Endothelial cell of umbilical vein (primary cell): ENCODE data around the gene TFCP2. TPM values are rescaled to one million over a fixed set of nuclear protein-coding genes. Genes with fewer than 3 reads are reported as not detected.

Source experiments
- BruUV-seq: library from RNA; stranded (reverse); fragments of 400-500 nt; replicated peaks from 2 replicates; lab custom pipeline; 2021; lab: Mats Ljungman, UMichigan
- CTCF ChIA-PET: fragments of 300-600, 350-600 bp; sonication (Branson Sonifier 250); formaldehyde crosslinking; loops from one replicate; lab custom pipeline; 2021; ENCODE audit warnings: antibody characterized with exemption, inconsistent platforms; lab: Charles Lee
- POLR2A ChIA-PET: fragments of 300-600, 350-600 bp; sonication (Branson Sonifier 250); formaldehyde crosslinking; loops from one replicate; lab custom pipeline; 2021; ENCODE audit warnings: antibody characterized with exemption, inconsistent platforms; lab: Charles Lee
- DNase-seq: peaks from one replicate; pipeline ENCODE4 v3.0.0-alpha.2; 2011; ENCODE audit warnings: low read depth, low spot score
- FAIRE-seq: peaks from 2 replicates; lab custom pipeline; 2011; peaks lifted over from hg19 to GRCh38; lab: Jason Lieb, UNC
- H2AFZ ChIP-seq: 2 replicates; pipeline ENCODE4 v1.6.0; 2012; ENCODE audit warnings: low read depth, low read length, control low read depth, inconsistent platforms
- H3K27ac ChIP-seq: 2 replicates; pipeline ENCODE4 v1.5.1; 2011; ENCODE audit warnings: low read depth, mild to moderate bottlenecking, control low read depth, low read length, moderate library complexity; ENCODE audit not compliant: insufficient read depth
- H3K27me3 ChIP-seq, 2 experiments: 2 replicates each; pipeline versions ENCODE4 v1.6.0 to v1.6.1; 2011; ENCODE audit warnings: low read length in 2 of 2, mixed read lengths in 1 of 2; ENCODE audit not compliant: control insufficient read depth in 2 of 2, insufficient read depth in 2 of 2
- H3K36me3 ChIP-seq, 2 experiments: 2 replicates in 1 of 2; 3 replicates in 1 of 2; pipeline ENCODE4 v1.5.1; 2011; ENCODE audit warnings: low read length in 2 of 2, mild to moderate bottlenecking in 1 of 2, moderate library complexity in 1 of 2; ENCODE audit not compliant: control insufficient read depth in 2 of 2, insufficient read depth in 2 of 2; ENCODE audit errors: extremely low read depth in 1 of 2
- H3K4me1 ChIP-seq: 3 replicates; pipeline ENCODE4 v1.5.1; 2011; ENCODE audit warnings: mild to moderate bottlenecking, low read length; ENCODE audit not compliant: control insufficient read depth, insufficient read depth; ENCODE audit errors: extremely low read depth
- H3K4me2 ChIP-seq: 2 replicates; pipeline ENCODE4 v1.6.1; 2011; ENCODE audit warnings: low read length, control low read depth, mixed read lengths; ENCODE audit not compliant: insufficient read depth
- H3K4me3 ChIP-seq, 3 experiments: fragments of 200-600 bp in 1 of 3; sonication (generic), shearing (Covaris generic) in 1 of 3; replicated peaks in 1 of 3; 2 replicates each; pipeline ENCODE4 v1.5.1; 2011 to 2016; ENCODE audit warnings: control low read depth in 3 of 3, low read length in 3 of 3, mild to moderate bottlenecking in 2 of 3, inconsistent platforms in 1 of 3, low read depth in 1 of 3, moderate library complexity in 1 of 3; ENCODE audit not compliant: insufficient read depth in 1 of 3
- H3K79me2 ChIP-seq: 2 replicates; pipeline ENCODE4 v1.6.0; 2012; ENCODE audit warnings: low read length, inconsistent platforms; ENCODE audit not compliant: control insufficient read depth, insufficient read depth
- H3K9ac ChIP-seq: replicated peaks from 2 replicates; pipeline ENCODE3; 2011; ENCODE audit warnings: low read length, control low read depth; ENCODE audit not compliant: insufficient read depth; ENCODE audit errors: extremely low read depth
- H3K9me1 ChIP-seq: replicated peaks from 3 replicates; pipeline ENCODE4 v1.6.0; 2011; ENCODE audit warnings: mild to moderate bottlenecking, low read length; ENCODE audit not compliant: control insufficient read depth, insufficient read depth; ENCODE audit errors: extremely low read depth
- H3K9me3 ChIP-seq: replicated peaks from 2 replicates; pipeline ENCODE4 v1.5.1; 2012; ENCODE audit warnings: low read length, inconsistent platforms; ENCODE audit not compliant: control insufficient read depth, insufficient read depth
- H4K20me1 ChIP-seq: replicated peaks from 2 replicates; pipeline ENCODE3; 2011; ENCODE audit warnings: mild to moderate bottlenecking, low read length; ENCODE audit not compliant: control insufficient read depth, insufficient read depth; ENCODE audit errors: extremely low read depth
- EZH2 ChIP-seq: IDR thresholded peaks from 2 replicates; pipeline ENCODE4 v1.6.1; 2012; ENCODE audit warnings: borderline replicate concordance, low read depth, mild to moderate bottlenecking, moderate library complexity, low read length, inconsistent platforms; ENCODE audit not compliant: severe bottlenecking
- FOS ChIP-seq: IDR thresholded peaks from 2 replicates; pipeline ENCODE4 v1.6.1; 2011; ENCODE audit warnings: mild to moderate bottlenecking, low read length, moderate library complexity, borderline replicate concordance; ENCODE audit not compliant: insufficient read depth
- GATA2 ChIP-seq: IDR thresholded peaks from 2 replicates; pipeline ENCODE4 v1.7.0; 2011; ENCODE audit warnings: low read depth, mild to moderate bottlenecking, moderate library complexity, mixed read lengths, low read length; ENCODE audit not compliant: insufficient read length, insufficient read depth
- JUN ChIP-seq: IDR thresholded peaks from 2 replicates; pipeline ENCODE4 v1.6.1; 2011; ENCODE audit warnings: borderline replicate concordance, low read depth; ENCODE audit not compliant: insufficient read length, insufficient read depth
- MYC ChIP-seq: IDR thresholded peaks from one replicate; pipeline ENCODE4 v1.6.1; 2011; ENCODE audit warnings: mild to moderate bottlenecking, low read depth, low read length
- POLR2A ChIP-seq: IDR thresholded peaks from 2 replicates; pipeline ENCODE4 v1.6.1; 2012; ENCODE audit warnings: low read depth, mild to moderate bottlenecking, control low read depth, low read length
- POLR2AphosphoS5 ChIP-seq: IDR thresholded peaks from 2 replicates; pipeline ENCODE4 v1.6.1; 2012; ENCODE audit warnings: low read depth, mild to moderate bottlenecking, control low read depth, low read length, moderate library complexity; ENCODE audit not compliant: insufficient read depth
- dilution Hi-C: fragments of 300-500 bp; cut with MboI; formaldehyde crosslinking; loops from one replicate; pipeline ENCODE4 v1.15.0; 2019; ENCODE audit warnings: low sequenced_read_pairs; ENCODE audit not compliant: extremely low pct_ligation_motif_present
- intact Hi-C: fragments of 100-400 bp; cut with micrococcal nuclease; formaldehyde crosslinking; loops from one replicate; pipeline ENCODE4 v1.10.0; 2022
- polyA plus RNA-seq, 4 experiments: library from polyadenylated mRNA; depleted of rRNA in 3 of 4; stranded (reverse) in 3 of 4; unstranded in 1 of 4; fragments of >200 nt; gene quantifications; 2 replicates each; pipeline versions ENCODE4 v1.2.1 to v1.2.3, GENCODE V29; 2011 to 2012; ENCODE audit warnings: missing spikeins in 1 of 4
- total RNA-seq: library from RNA; stranded (reverse); gene quantifications from 2 replicates; pipeline ENCODE4 v1.2.3, GENCODE V29; 2021
- TF ChIP-seq, protein P1 (sequence below), 2 donors: IDR thresholded peaks; 1 replicate in 1 of 2; 2 replicates in 1 of 2; pipeline ENCODE4 v1.5.1; 2011; ENCODE audit warnings: low read length in 2 of 2, mild to moderate bottlenecking in 2 of 2, moderate library complexity in 2 of 2, control low read depth in 1 of 2, inconsistent platforms in 1 of 2, low read depth in 1 of 2; ENCODE audit not compliant: insufficient read depth in 1 of 2; ENCODE audit errors: extremely low read depth in 1 of 2
- TF ChIP-seq, protein P2 (sequence below): IDR thresholded peaks from 2 replicates; pipeline ENCODE4 v1.6.1; 2011; ENCODE audit not compliant: insufficient read depth, insufficient read length

The TFCP2 gene
- total and polyA plus RNA-seq, 2 donors (not counting 3 experiments of a cell fraction or from before 2014, with no cell fraction given) = 10.2 to 28.6 TPM

DNA sequence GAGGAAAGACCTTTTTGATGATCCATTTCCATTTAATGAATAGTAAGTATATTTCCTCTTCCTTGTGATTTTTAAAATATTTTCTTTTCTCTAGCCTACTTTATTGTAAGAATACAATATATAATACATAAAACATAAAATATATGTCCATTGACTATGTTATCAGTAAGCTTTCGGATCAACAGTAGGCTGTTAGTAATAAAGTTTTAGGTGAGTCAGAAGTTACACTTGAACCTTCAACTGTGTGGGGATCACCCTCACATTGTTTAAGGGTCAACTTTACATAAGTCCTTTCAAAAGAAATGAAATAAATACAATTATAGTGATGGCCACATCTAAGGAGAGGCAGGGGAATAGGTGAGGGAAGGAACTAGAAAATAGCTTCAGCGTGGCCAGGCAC, 5.0 kb upstream of the TFCP2 start:
- H3K9ac ChIP-seq = no peak overlapping the region
- DNase-seq = no peak
- H3K4me1 ChIP-seq = peaks cover 3% of the 10 kb centered on the region
- H2AFZ ChIP-seq = no peak overlapping the region
- CTCF ChIA-PET = no interaction called here
- no peaks in the 10 kb centered on the region for H3K9me3 ChIP-seq
- intact Hi-C loops = no loop called here
- dilution Hi-C loops = no loop called here
- FAIRE-seq = no peak
- no TSS peak for BruUV-seq
- H3K27ac ChIP-seq = no peak overlapping the region
- H3K4me3 ChIP-seq = no peak overlapping the region
- POLR2A ChIA-PET = no interaction called here
- H3K4me2 ChIP-seq = no peak overlapping the region
- H4K20me1 ChIP-seq = no peaks in the 10 kb centered on the region
- TF ChIP-seq JUN (no peak), POLR2AphosphoS5 (no peak), POLR2A (no peak), EZH2 (no peak), FOS (no peak), MYC (no peak), GATA2 (no peak)
- TF ChIP-seq, protein P1, sequence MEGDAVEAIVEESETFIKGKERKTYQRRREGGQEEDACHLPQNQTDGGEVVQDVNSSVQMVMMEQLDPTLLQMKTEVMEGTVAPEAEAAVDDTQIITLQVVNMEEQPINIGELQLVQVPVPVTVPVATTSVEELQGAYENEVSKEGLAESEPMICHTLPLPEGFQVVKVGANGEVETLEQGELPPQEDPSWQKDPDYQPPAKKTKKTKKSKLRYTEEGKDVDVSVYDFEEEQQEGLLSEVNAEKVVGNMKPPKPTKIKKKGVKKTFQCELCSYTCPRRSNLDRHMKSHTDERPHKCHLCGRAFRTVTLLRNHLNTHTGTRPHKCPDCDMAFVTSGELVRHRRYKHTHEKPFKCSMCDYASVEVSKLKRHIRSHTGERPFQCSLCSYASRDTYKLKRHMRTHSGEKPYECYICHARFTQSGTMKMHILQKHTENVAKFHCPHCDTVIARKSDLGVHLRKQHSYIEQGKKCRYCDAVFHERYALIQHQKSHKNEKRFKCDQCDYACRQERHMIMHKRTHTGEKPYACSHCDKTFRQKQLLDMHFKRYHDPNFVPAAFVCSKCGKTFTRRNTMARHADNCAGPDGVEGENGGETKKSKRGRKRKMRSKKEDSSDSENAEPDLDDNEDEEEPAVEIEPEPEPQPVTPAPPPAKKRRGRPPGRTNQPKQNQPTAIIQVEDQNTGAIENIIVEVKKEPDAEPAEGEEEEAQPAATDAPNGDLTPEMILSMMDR (IDR thresholded peaks at IDR 0.05; ENCODE audit: extremely low read depth in 1 of 2, insufficient read depth in 1 of 2, low read depth in 1 of 2, low read length in 2 of 2) = no peak
- TF ChIP-seq, protein P2, sequence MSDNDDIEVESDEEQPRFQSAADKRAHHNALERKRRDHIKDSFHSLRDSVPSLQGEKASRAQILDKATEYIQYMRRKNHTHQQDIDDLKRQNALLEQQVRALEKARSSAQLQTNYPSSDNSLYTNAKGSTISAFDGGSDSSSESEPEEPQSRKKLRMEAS = no peak
- H3K36me3 ChIP-seq = no peaks in the 10 kb centered on the region
- no peaks in the 10 kb centered on the region for H3K79me2 ChIP-seq
- H3K9me1 ChIP-seq = no peaks in the 10 kb centered on the region
- H3K27me3 ChIP-seq = no peaks in the 10 kb centered on the region
